T-helper 2 cell treated with Interferon-gamma antibody and Interleukin-4, amounts not matched to agents 5 μg/mL and 100 μg/mL, for 36 hours (primary cell): ENCODE measurements around the gene CCDC3.

Source experiments
- DNase-seq: peaks from one replicate; pipeline ENCODE4 v3.0.0; 2021; ENCODE audit warnings: low spot score
- H3K27ac Mint-ChIP-seq: one replicate; pipeline ENCODE4 v1.8.0; 2021; ENCODE audit warnings: mild to moderate bottlenecking, mixed read lengths
- H3K27me3 Mint-ChIP-seq: one replicate; pipeline ENCODE4 v1.8.0; 2021; ENCODE audit warnings: low read depth, mixed read lengths
- H3K36me3 Mint-ChIP-seq: one replicate; pipeline ENCODE4 v1.8.0; 2021; ENCODE audit warnings: low read depth, mixed read lengths
- H3K4me1 Mint-ChIP-seq: one replicate; pipeline ENCODE4 v1.8.0; 2021; ENCODE audit warnings: low read depth, mixed read lengths
- H3K4me3 Mint-ChIP-seq: one replicate; pipeline ENCODE4 v1.8.0; 2022; ENCODE audit warnings: mild to moderate bottlenecking, moderate library complexity, mixed read lengths
- H3K9me3 Mint-ChIP-seq: one replicate; pipeline ENCODE4 v1.8.0; 2021; ENCODE audit warnings: mixed read lengths

Gene CCDC3

DNA sequence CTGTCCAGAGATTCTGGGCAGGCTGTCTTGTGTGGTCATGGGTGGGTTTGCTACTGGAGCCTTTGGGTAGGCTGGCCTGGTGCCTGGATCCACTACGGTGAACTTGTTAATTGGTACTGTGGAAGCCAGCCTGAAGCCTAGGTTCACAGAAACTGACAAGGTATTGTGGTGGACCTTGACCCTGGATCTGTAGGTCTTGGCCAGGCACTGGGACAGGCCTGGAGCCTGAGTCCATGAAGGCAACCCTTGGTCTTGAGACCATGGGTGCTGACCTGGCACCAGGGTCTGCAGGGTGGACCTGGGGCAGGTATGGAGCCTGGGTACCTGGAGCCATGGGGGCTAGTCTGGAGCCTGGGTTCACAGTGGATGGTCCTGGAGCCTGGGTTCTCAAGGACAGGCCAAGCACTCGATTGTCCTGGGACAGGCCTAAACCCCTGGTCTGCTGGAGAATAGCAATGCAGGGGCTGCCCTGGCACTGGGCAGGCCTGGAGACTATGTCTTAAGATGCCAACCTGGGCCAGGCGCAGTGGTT is 85.8 kb downstream of the CCDC3 start:
- no peaks in the 10 kb centered on the region for H3K36me3 Mint-ChIP-seq
- DNase-seq = no peak
- peaks cover 5% of the 10 kb centered on the region for H3K27me3 Mint-ChIP-seq
- no peak overlapping the region for H3K27ac Mint-ChIP-seq
- H3K4me3 Mint-ChIP-seq = no peak overlapping the region
- H3K4me1 Mint-ChIP-seq = no peaks in the 10 kb centered on the region
- peaks cover 6% of the 10 kb centered on the region for H3K9me3 Mint-ChIP-seq

DNA sequence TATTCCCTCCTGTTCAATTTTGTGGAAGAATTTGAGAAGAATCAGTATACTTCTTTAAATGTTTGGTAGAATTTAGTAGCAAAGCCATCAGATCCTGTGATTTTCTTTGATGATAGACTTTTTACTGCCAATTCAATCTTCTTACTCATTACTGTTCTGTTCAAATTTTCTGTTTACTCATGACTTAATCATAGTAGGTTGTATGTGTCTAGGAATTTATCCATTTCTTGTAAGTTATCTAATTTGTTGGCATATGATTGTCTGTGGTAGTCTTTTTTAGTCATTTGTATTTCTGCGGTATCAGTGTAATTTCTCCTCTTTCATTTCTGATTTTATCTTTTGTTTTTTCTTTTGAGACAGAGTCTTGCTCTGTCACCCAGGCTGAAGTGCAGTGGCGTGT is 87.4 kb downstream of the CCDC3 start:
- peaks cover 6% of the 10 kb centered on the region for H3K9me3 Mint-ChIP-seq
- no peak for DNase-seq
- H3K27me3 Mint-ChIP-seq = peaks cover 5% of the 10 kb centered on the region
- H3K4me1 Mint-ChIP-seq = no peaks in the 10 kb centered on the region
- no peak overlapping the region for H3K4me3 Mint-ChIP-seq
- no peaks in the 10 kb centered on the region for H3K36me3 Mint-ChIP-seq
- H3K27ac Mint-ChIP-seq = no peak overlapping the region

DNA sequence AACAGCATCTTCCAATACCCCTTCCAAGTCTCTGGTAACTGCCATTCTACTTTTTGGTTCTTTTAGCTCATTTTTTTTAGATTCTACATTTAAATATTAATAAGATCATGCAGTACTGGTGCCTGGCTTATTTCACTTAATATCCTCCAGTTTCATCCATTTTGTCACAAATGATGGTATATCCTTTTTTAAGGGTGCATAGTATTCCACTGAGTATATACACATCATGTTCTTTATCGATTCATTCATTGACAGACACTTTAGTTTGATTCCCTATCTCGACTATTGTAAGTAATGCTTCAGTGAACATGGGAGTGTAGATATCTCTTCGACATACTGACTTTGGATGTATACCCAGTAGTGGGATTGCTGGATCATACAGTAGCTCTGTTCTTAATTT is 89.7 kb downstream of the CCDC3 start:
- Mint-ChIP-seq H3K4me3 (no peak overlapping the region), H3K36me3 (no peaks in the 10 kb centered on the region), H3K27ac (no peak overlapping the region), H3K27me3 (peaks cover 5% of the 10 kb centered on the region), H3K4me1 (no peaks in the 10 kb centered on the region), H3K9me3 (peaks cover 6% of the 10 kb centered on the region)
- no peak for DNase-seq

DNA sequence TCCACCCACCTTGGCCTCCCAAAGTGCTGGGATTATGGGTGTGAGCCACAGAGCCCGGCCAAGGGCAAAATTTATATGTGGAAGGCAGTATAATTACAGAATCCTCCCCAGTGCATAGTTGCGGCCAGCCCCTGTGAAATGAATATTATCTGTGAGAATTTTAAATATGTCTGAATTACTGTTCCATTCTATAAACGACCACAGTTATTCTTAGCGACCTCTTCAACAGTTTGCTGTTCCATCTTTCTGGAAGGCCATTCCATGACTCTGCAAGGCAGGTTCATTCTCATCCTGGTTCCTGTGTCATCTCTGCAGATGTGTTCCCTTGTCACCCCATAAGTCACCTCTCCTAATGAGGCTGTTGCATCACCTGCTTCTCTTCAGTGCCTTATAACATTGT is 90.7 kb downstream of the CCDC3 start:
- Mint-ChIP-seq H3K27ac (no peak overlapping the region), H3K9me3 (peaks cover 6% of the 10 kb centered on the region), H3K4me1 (no peaks in the 10 kb centered on the region), H3K36me3 (no peaks in the 10 kb centered on the region), H3K27me3 (peaks cover 9% of the 10 kb centered on the region), H3K4me3 (no peak overlapping the region)
- no peak for DNase-seq

DNA sequence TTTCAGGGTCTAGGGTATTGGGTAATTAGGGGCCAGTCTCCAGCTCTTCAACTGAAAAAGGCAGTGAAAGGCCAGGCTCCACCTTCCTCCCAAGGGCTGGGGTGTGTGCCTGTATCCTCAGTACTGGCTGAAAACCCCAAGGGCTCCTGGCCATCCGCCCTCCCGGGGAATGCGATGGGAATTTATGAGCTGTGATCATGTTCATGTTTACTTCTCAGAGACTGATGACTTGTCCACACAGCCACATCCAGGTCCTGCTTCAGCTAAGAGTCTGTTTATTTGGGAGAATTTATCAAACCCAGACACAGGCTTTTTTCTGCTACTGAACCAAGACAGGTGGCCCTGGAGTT is 91.7 kb downstream of the CCDC3 start:
- no peak overlapping the region for H3K27ac Mint-ChIP-seq
- H3K4me1 Mint-ChIP-seq = no peaks in the 10 kb centered on the region
- H3K9me3 Mint-ChIP-seq = peaks cover 6% of the 10 kb centered on the region
- DNase-seq = no peak
- peaks cover 13% of the 10 kb centered on the region for H3K27me3 Mint-ChIP-seq
- H3K4me3 Mint-ChIP-seq = no peak overlapping the region
- no peaks in the 10 kb centered on the region for H3K36me3 Mint-ChIP-seq

DNA sequence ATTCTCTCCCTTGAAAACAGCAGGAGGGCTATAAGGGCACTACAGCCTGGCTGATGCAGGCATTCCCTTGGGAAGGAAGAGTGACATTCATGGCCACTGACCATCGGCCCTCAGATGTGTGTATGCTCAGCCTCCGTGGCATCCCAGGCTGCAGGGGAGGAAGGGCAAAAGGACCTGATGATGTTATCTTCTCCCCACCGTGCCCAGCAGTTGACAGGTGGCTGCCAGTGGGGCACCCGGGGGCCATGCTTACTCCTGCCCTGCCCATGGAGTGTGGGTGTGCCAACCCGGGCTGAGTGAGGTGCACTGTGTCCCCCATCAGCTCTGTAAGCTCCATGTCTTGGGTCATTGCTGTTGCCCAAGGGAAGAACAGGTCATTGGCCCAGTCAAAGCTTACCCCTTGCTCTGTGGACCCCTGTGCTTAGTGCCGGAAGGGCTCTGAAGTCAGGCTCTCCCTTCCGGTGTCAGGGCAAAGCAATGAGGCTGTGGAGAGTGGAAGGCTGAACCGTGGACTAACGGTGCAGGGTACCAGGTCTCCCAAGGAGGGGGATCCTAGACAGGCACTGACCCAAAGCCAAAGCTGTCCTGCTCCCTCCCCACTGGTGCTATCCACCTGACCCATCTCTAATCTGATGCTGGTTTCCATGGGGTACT is 92.2 kb downstream of the CCDC3 start:
- H3K4me3 Mint-ChIP-seq = no peak overlapping the region
- H3K4me1 Mint-ChIP-seq = no peaks in the 10 kb centered on the region
- DNase-seq = no peak
- H3K27me3 Mint-ChIP-seq = peaks cover 14% of the 10 kb centered on the region
- peaks cover 6% of the 10 kb centered on the region for H3K9me3 Mint-ChIP-seq
- no peak overlapping the region for H3K27ac Mint-ChIP-seq
- no peaks in the 10 kb centered on the region for H3K36me3 Mint-ChIP-seq

DNA sequence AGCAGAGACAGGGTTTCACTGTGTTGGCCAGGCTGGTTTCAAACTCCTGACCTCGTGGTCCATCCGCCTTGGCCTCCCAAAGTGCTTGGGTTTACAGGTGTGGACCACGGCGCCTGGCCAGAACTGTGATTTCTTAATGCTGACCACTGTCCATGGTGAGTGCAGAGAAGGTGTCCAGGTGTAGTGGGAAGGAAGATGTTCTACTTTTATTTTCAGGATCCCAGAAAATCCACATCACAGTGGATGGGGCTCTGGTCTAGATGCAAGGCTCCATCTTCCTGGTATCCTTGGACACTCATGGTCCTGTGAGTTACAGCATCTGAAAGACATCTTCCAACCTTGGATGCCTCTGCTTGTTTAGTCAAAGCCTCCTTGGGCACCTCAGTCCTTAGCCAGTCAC is 92.7 kb downstream of the CCDC3 start:
- Mint-ChIP-seq H3K27ac (no peak overlapping the region), H3K36me3 (no peaks in the 10 kb centered on the region), H3K27me3 (peaks cover 11% of the 10 kb centered on the region), H3K4me3 (no peak overlapping the region), H3K4me1 (no peaks in the 10 kb centered on the region), H3K9me3 (peaks cover 6% of the 10 kb centered on the region)
- DNase-seq = no peak

DNA sequence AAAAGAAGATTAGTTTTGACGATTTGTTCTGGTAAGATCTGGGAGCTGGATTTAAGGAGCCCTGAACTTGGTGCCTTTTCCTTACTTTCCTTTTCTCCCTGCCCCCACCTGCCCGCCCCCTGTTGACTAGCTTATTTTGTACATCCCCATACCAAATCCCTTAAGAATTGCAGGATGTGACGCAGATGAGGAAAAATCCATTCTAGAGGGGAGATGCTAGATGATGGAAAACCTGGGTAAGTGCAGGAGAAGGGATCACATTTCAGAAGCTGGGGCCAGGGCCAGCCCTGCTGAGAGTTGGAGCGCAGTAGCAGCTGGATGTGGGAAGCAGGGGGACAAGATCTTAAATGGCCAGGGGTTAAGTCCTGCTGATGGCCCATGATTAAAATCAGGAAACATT is 93.9 kb downstream of the CCDC3 start:
- H3K4me3 Mint-ChIP-seq = no peak overlapping the region
- H3K27me3 Mint-ChIP-seq = peaks cover 9% of the 10 kb centered on the region
- no peaks in the 10 kb centered on the region for H3K4me1 Mint-ChIP-seq
- H3K9me3 Mint-ChIP-seq = peaks cover 6% of the 10 kb centered on the region
- no peak overlapping the region for H3K27ac Mint-ChIP-seq
- no peak for DNase-seq
- H3K36me3 Mint-ChIP-seq = no peaks in the 10 kb centered on the region

DNA sequence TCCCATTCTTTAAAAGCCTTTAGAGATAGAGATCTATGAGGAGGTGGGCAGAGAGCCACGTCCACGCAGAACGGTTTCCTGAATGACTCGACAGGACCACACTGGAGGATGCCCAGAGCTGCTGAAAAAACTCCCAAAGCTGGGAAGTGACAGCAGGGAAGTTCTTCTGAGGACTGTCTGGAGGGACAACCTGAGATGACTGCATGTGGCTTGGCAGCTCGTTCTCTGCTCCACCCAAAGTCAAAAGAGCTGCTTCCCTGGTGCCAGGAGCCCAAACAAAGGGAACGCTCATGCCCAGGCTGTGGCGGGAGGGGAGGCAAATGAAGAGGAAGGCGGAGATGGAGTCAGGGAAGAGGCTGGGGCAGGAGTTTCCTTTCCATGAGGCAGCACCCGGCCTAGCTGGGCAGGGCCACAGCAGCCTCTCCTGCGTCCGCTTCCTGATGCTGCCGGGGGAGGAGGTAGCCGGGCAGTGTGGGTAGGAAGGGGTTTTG is 95.4 kb downstream of the CCDC3 start:
- no peak overlapping the region for H3K4me3 Mint-ChIP-seq
- H3K9me3 Mint-ChIP-seq = no peaks in the 10 kb centered on the region
- no peaks in the 10 kb centered on the region for H3K4me1 Mint-ChIP-seq
- H3K27me3 Mint-ChIP-seq = peaks cover 9% of the 10 kb centered on the region
- H3K27ac Mint-ChIP-seq = no peak overlapping the region
- no peak for DNase-seq
- H3K36me3 Mint-ChIP-seq = no peaks in the 10 kb centered on the region

DNA sequence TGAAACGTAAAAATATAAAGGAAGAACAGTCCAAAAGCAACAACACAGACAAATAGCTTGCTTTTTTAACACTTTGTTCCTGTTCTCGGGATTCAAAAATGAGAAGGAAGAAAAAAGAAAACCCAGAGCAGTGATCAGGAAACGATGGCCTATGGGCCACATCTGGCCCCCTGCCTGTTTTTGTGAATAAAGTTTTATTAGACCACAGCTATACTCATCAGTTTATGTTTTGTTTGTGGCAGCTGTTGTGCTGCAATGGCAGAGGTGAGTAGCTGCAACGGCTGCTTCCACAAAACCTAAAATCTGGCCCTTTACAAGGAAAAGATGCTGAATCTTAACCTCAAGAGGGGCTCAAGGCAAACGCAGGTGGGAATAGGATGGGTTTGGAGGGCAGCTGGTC is 96.4 kb downstream of the CCDC3 start:
- no peak overlapping the region for H3K27ac Mint-ChIP-seq
- no peaks in the 10 kb centered on the region for H3K36me3 Mint-ChIP-seq
- H3K27me3 Mint-ChIP-seq = peaks cover 9% of the 10 kb centered on the region
- no peaks in the 10 kb centered on the region for H3K4me1 Mint-ChIP-seq
- DNase-seq = no peak
- H3K9me3 Mint-ChIP-seq = no peaks in the 10 kb centered on the region
- H3K4me3 Mint-ChIP-seq = no peak overlapping the region

DNA sequence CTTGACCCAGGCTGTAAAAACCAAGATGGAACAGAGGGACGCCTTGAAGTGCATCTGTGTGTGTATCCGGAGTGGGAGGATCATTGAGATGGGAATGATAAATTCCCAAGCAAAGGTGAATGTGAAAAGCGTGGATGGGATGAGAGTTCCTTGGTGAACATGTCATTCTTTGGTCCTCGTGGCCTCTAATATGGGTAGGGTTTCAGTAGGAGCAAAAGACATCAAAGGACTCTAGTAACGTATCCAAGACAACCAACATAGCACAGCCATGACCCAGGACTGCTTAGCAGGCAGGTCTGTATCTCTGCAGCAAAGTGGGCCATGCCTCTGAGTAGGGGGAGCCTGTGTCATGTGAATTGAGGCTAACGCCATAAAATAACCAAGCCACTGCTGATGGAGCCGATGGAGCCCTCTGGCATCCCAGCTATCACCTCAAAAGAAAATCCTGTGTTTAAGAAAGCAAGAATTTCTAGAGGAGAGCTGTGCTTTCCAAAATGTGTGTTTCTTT is 98.6 kb downstream of the CCDC3 start:
- Mint-ChIP-seq H3K27me3 (peaks cover 9% of the 10 kb centered on the region), H3K36me3 (no peaks in the 10 kb centered on the region), H3K27ac (no peak overlapping the region), H3K9me3 (no peaks in the 10 kb centered on the region), H3K4me3 (no peak overlapping the region), H3K4me1 (no peaks in the 10 kb centered on the region)
- DNase-seq = no peak

DNA sequence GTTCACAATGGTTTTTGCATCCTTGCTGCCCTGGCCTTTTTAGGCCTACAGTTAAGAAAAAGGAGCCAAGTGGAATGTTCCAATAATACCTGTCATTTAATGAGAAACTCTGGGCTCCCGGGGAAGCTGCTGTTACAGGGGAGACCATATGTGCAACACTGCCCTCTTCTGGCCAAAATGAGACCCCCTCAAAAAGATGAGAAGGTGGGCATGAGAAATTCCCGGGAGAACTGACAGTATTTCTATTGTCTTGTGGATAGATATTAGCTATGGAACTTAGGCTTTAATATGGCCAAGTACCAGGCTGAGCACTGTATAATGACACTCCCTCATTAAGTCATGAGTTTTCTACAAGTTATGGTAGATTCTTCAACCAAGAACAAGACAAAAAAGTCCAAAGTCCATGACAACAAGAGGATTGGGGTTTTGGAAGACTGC is 99.4 kb downstream of the CCDC3 start:
- Mint-ChIP-seq H3K27me3 (peaks cover 9% of the 10 kb centered on the region), H3K27ac (no peak overlapping the region), H3K36me3 (no peaks in the 10 kb centered on the region), H3K4me3 (no peak overlapping the region), H3K4me1 (no peaks in the 10 kb centered on the region), H3K9me3 (no peaks in the 10 kb centered on the region)
- peak; percentile 12 for DNase-seq

DNA sequence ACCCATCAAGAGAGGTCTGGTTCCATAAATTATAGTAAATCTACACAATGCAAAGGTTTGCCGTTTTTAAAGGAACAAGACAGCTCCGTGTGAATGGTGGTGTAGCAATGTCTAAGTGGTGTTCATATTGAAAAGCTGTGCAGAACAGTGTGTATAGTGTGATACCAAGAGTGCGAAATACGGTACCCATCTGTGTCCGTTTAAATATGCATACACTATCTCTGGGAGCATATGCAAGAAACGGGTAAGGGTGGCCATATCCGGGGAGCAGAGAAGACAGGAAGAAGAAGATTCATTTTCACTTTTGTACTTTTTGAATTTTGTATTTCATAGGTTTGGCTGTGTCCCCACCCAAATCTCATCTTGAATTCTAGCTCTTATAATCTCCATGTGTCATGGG is 102.0 kb downstream of the CCDC3 start:
- Mint-ChIP-seq H3K27me3 (no peaks in the 10 kb centered on the region), H3K4me1 (no peaks in the 10 kb centered on the region), H3K36me3 (no peaks in the 10 kb centered on the region), H3K4me3 (no peak overlapping the region), H3K27ac (no peak overlapping the region), H3K9me3 (no peaks in the 10 kb centered on the region)
- no peak for DNase-seq

DNA sequence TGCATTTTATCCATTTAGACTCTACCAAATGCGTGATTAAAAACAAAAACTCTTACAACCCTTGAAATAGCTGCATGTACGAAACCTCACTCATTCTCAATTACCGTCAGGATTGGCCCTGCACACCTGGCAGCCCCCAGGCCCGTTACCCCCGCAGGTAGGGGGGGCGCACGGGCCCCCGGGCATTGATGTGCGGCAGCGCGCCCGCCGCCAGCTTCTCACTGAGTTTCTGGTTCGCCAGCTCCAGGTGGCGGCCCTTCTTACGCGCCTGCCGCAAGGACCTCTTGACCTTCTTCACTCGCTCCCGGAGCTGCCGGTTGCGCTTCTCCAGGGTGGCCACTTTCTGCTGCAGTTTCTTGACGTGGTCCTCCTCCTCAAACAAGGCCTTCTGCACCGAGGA is 103.2 kb downstream of the CCDC3 start:
- DNase-seq = no peak
- H3K27ac Mint-ChIP-seq = no peak overlapping the region
- no peaks in the 10 kb centered on the region for H3K36me3 Mint-ChIP-seq
- no peak overlapping the region for H3K4me3 Mint-ChIP-seq
- no peaks in the 10 kb centered on the region for H3K4me1 Mint-ChIP-seq
- peaks cover 4% of the 10 kb centered on the region for H3K9me3 Mint-ChIP-seq
- H3K27me3 Mint-ChIP-seq = peaks cover 2% of the 10 kb centered on the region

DNA sequence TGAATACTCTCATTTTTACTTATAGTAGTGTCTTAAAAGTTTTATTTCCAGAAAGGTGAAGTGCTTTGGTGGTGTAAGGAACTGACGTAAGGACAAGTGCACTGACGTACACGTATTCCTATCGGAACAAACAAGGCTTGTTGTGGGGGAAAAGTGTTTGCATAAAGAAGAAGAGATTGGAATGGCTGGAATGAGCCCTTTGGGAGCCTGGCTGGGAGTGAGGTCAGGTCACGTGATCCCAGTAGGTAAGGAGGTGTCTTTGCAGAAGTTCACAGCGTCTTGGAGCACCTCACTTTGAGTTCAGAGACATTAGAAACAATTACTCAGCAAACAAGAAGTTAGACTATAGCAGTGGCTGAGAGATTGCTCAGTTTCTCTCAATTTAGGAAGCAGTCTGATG is 104.2 kb downstream of the CCDC3 start:
- Mint-ChIP-seq H3K27ac (no peak overlapping the region), H3K27me3 (peaks cover 2% of the 10 kb centered on the region), H3K9me3 (peaks cover 8% of the 10 kb centered on the region), H3K36me3 (no peaks in the 10 kb centered on the region), H3K4me3 (no peak overlapping the region), H3K4me1 (no peaks in the 10 kb centered on the region)
- DNase-seq = no peak
